Stimulated activated naive CD8-positive, alpha-beta T cell treated with anti-CD3 and anti-CD28 coated beads, Interleukin-15, amount 100 ng/mL, for 72 hours (primary cell): ENCODE data around the gene TRIP6.

ENCODE experiments used
- ATAC-seq: fragments of 150-1000 bp; cut with Tn5 transposase; 2 replicates; pipeline ENCODE4 v1.10.0; 2021; ENCODE audit warnings: mild to moderate bottlenecking, moderate library complexity
- DNase-seq, 2 donors: peaks; one replicate each; pipeline ENCODE4 v3.0.0; 2021 to 2022
- H3K27ac Mint-ChIP-seq, 2 donors: one replicate each; pipeline ENCODE4 v1.8.0; 2022; ENCODE audit warnings: mild to moderate bottlenecking in 2 of 2, mixed read lengths in 2 of 2, moderate library complexity in 2 of 2
- H3K27me3 Mint-ChIP-seq: one replicate; pipeline ENCODE4 v1.8.0; 2022; ENCODE audit warnings: mixed read lengths
- H3K4me1 Mint-ChIP-seq: one replicate; pipeline ENCODE4 v1.8.0; 2022; ENCODE audit warnings: mild to moderate bottlenecking, mixed read lengths
- H3K4me3 Mint-ChIP-seq, 2 donors: one replicate each; pipeline ENCODE4 v1.8.0; 2022; ENCODE audit warnings: mild to moderate bottlenecking in 2 of 2, mixed read lengths in 2 of 2, moderate library complexity in 1 of 2
- H3K9me3 Mint-ChIP-seq, 2 donors: one replicate each; pipeline ENCODE4 v1.8.0; 2022; ENCODE audit warnings: mixed read lengths in 2 of 2

The TRIP6 gene

DNA sequence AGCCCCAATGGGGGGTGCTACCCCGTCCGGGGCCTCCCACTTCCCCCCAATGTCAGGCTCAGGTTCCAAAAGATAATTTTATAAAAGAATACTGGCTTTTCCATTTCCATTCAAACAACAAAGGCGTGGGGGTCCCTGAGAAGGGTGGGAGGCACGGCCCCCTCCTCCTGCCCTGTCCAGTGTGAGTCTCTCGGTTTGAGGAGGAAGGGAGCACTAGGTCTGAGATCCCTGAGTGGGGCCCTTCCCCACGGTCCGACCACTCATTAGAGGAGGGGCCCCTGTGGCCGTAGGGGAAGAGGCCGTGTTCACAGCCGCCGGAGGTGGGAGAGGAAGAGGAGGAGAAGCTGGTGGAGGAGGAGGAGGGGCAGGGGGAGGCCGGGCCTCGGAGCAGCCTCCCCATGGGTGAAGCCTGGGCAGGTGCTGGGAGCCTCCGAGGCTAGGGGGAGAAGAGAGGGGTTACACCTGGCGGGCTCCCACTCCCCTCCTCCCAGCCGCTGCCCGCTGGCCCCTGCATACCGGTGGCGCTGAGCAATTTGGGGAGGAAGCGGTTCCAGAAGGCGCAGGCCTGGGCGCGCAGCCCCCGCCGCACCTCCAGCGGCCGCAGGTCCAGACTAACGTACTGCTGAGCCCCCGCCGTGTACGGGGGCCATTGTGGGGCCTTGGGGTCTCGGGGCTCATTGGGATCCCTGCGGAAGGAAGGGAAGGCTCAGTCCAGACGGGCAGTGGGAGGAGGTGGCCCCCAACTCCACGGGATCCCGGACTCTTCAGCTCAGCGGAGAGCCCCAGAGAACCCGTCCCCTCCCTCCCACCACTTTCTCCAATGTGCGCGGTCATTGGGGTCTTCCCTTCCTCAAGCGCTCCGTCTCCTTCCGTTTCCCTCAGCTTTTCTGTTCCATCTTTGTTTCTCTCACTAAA is 23.7 kb downstream of the TRIP6 start:
- H3K4me1 Mint-ChIP-seq: peaks cover 58% of the 10 kb centered on the region
- DNase-seq (no peak), ATAC-seq (no peak)
- peaks cover 58% of the 10 kb centered on the region for H3K27me3 Mint-ChIP-seq
- H3K4me3 Mint-ChIP-seq: peak overlapping the region; percentile 87 to 94
- H3K9me3 Mint-ChIP-seq: no peaks in the 10 kb centered on the region
- H3K27ac Mint-ChIP-seq: no peak overlapping the region

- Mint-ChIP-seq H3K4me1 (peaks cover 56% of the 10 kb centered on the region), H3K4me3 (peak overlapping the region; percentile 87 to 94), H3K27me3 (peaks cover 66% of the 10 kb centered on the region), H3K9me3 (no peaks in the 10 kb centered on the region), H3K27ac (no peak overlapping the region)
- no peak for ATAC-seq
- no peak for DNase-seq
These were observed 24.5 kb downstream of the TRIP6 start for GRCh38 chr7:100891568-100892247.

DNA sequence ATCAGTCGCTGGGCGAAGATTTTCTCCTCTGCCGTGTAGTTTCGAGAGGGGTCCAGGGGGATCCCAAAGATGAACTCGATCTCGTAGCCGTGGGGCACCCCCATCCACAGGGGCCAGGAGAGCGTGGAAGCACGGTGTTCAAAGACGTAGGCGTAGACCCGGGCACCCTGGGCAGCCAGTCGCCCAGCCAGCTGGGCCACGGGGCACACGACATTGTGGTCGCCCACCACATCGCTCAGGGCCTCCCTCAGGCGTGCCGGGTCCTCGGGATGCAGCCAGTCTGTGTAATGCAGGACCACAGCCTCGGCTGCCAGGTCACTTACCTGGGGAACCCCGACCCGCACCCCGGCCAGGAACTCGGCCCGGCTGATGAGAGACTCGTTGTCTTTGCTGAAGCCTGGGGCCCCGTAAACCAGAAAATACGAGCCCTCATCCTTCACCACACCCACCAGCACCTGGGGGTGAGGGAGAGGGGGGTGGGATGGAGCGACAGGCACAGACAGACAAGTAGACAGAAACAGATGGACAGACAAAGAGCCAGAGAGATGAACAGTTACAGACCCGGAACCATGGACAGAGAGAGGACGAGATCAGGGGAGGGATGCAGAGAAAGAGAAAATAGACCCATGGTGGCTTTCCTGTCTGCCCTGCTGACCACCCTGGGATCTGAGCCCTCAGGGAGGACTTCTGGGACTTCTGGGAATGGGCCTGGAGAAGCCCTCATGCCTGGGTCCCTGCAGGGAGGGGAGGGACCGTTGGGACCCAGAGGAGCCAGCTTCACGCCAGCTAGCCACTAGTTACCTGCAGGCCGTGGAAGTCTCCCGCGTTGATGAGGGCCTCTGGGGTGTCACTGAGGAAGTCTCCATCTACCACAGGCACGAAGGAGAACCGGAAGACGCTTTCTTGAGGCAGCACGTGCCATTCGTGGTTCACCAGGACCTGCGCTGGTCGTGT is 25.5 kb downstream of the TRIP6 start:
- H3K27me3 Mint-ChIP-seq: peaks cover 74% of the 10 kb centered on the region

GRCh38 chr7:100893318-100893895 is 26.2 kb downstream of the TRIP6 start:
- Mint-ChIP-seq H3K27ac (no peak overlapping the region), H3K9me3 (no peaks in the 10 kb centered on the region), H3K27me3 (peaks cover 81% of the 10 kb centered on the region), H3K4me1 (peaks cover 44% of the 10 kb centered on the region), H3K4me3 (peak overlapping the region in 1 of 2 donors; percentile 21)
- no peak for ATAC-seq
- no peak for DNase-seq

More for the DNA sequence above, 25.5 kb downstream of the TRIP6 start:
- Mint-ChIP-seq H3K4me1 (peaks cover 51% of the 10 kb centered on the region), H3K27ac (no peak overlapping the region), H3K9me3 (no peaks in the 10 kb centered on the region), H3K4me3 (no peak overlapping the region)
- DNase-seq (no peak), ATAC-seq (no peak)

GRCh38 chr7:100893910-100894721 is 26.9 kb downstream of the TRIP6 start:
- no peak for ATAC-seq
- H3K9me3 Mint-ChIP-seq: no peaks in the 10 kb centered on the region
- no peak for DNase-seq
- H3K27ac Mint-ChIP-seq: no peak overlapping the region
- peaks cover 40% of the 10 kb centered on the region for H3K4me1 Mint-ChIP-seq
- H3K4me3 Mint-ChIP-seq: peak overlapping the region; percentile 54 to 59
- peaks cover 84% of the 10 kb centered on the region for H3K27me3 Mint-ChIP-seq

- H3K27me3 Mint-ChIP-seq: peaks cover 83% of the 10 kb centered on the region
- H3K27ac Mint-ChIP-seq: no peak overlapping the region
- H3K4me3 Mint-ChIP-seq: peak overlapping the region; percentile 58
- H3K9me3 Mint-ChIP-seq: no peaks in the 10 kb centered on the region
- ATAC-seq (peak; percentile 19), DNase-seq (peak; percentile 66 to 74)
- peaks cover 36% of the 10 kb centered on the region for H3K4me1 Mint-ChIP-seq
These were observed 27.9 kb downstream of the TRIP6 start for GRCh38 chr7:100894860-100895700.

- ATAC-seq (peak; percentile 47), DNase-seq (no peak)
- peaks cover 31% of the 10 kb centered on the region for H3K4me1 Mint-ChIP-seq
- H3K4me3 Mint-ChIP-seq: peak within 1 kb of the TSS; percentile 74 to 77
- peak within 1 kb of the TSS in 1 of 2 donors; percentile 29 for H3K27ac Mint-ChIP-seq
- H3K9me3 Mint-ChIP-seq: no peaks in the 10 kb centered on the region
- H3K27me3 Mint-ChIP-seq: peaks cover 78% of the 10 kb centered on the region
These were observed 28.4 kb downstream of the TRIP6 start, which contains the start of gene ACHE for GRCh38 chr7:100895701-100895955. Gene ACHE, minus strand, starts transcription at chr7:100895888. Its CDS starts 1,656 bp downstream, at chr7:100894232.

DNA sequence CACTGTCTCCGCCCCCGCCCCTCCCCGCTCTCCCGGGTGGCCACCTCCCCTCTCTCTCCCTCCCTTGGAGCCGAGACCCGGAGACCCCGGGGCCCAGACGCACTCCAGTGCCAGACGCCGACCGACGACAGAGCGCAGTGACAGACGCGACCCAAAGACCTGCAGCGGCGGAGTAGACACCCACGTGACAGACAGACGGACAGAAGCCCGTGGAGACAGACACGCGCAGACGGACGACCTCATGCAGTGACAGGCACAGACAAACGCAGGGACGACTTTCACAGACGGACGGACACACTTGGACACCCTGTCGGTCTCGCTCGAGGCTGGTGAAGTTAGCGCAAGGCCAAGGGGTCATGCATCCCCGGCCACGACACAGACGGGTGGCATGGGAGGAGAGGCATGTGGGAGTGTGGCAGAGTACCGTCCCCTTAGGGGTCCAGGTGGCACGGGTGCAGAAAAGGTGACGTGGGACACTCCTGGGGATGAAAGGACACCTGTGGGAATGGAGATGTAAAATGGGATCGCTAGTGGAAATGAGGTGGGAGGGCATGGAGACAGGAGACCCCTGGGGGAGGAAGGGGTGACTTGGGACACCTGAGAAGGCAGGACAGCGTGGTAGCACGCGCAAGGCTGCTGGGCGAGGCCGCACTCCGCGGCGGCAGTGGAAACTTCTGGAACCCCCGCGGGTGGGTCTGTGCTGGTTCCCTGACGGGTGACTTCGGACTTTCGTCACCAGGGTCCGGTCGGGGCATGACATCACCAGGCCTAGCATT is 29.0 kb downstream of the TRIP6 start:
- ATAC-seq: peak; percentile 40
- DNase-seq: peak in 1 of 2 donors; percentile 45
- H3K4me3 Mint-ChIP-seq: peak overlapping the region; percentile 74 to 77
- H3K27ac Mint-ChIP-seq: peak overlapping the region in 1 of 2 donors; percentile 29
- H3K4me1 Mint-ChIP-seq: peaks cover 25% of the 10 kb centered on the region
- H3K9me3 Mint-ChIP-seq: no peaks in the 10 kb centered on the region
- peaks cover 78% of the 10 kb centered on the region for H3K27me3 Mint-ChIP-seq

- peak; percentile 38 for ATAC-seq
- H3K4me3 Mint-ChIP-seq: peak overlapping the region; percentile 53 to 77
- H3K9me3 Mint-ChIP-seq: no peaks in the 10 kb centered on the region
- peak in 1 of 2 donors; percentile 53 for DNase-seq
- peaks cover 72% of the 10 kb centered on the region for H3K27me3 Mint-ChIP-seq
- H3K4me1 Mint-ChIP-seq: peaks cover 20% of the 10 kb centered on the region
- H3K27ac Mint-ChIP-seq: no peak overlapping the region
These were observed 29.8 kb downstream of the TRIP6 start for GRCh38 chr7:100896732-100897608.

DNA sequence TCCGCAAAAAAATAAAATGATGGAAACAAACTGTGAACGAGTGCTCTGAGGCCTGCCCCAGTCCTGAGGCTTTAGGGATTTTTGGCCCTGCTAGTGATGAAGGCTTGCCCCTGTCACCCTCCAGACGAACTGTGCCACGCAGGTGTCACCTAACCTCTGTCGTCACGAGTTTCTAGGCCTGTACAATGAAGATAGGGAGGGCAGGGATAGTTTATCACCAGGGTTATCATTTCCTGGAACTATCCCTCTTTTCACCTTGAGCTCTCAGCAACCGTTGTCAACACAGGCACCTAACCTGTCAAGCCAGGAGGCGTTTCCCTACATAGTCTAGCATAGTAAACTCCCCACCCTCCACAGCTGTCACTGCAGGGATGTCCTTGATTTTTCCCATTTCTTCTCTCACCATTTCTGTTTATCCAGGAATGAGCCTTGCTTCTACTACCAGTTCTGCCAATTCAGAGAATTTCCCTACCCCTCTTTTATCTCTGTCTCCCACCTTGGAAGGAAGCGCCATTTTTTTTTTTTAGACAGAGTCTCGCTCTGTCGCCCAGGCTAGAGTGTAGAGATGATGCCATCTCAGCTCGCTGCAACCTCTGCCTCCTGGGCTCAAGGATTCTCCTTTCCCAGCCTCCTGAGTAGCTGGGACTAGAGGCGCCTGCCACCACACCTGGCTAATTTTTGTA is 30.7 kb downstream of the TRIP6 start:
- no peak overlapping the region for H3K4me3 Mint-ChIP-seq

DNA sequence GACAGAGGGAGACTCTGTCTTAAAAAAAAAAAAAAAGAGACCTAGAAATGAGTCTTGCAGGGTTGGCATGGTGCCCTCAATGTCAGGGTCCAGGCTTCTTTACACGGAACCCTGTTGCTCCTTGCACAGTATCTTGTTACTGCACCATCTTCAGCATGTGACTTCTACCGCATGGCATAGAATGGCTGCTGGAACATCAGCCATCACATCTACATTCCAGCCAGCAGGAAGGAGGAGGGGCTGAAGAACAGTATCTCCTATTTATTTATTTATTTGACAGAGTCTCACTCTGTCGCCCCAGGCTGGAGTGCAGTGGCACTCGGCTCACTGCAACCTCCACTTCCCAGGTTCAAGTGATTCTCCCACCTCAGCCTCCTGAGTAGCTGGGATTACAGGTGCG is 32.2 kb downstream of the TRIP6 start:
- H3K4me3 Mint-ChIP-seq: no peak overlapping the region
- no peak overlapping the region for H3K27ac Mint-ChIP-seq
- DNase-seq: no peak
- peaks cover 20% of the 10 kb centered on the region for H3K4me1 Mint-ChIP-seq
- no peak for ATAC-seq
- H3K9me3 Mint-ChIP-seq: no peaks in the 10 kb centered on the region
- peaks cover 48% of the 10 kb centered on the region for H3K27me3 Mint-ChIP-seq

More for the DNA sequence above, 30.7 kb downstream of the TRIP6 start:
- Mint-ChIP-seq H3K27ac (no peak overlapping the region), H3K27me3 (peaks cover 63% of the 10 kb centered on the region), H3K9me3 (no peaks in the 10 kb centered on the region), H3K4me1 (peaks cover 20% of the 10 kb centered on the region)
- no peak for DNase-seq
- ATAC-seq: no peak

- Mint-ChIP-seq H3K4me1 (peaks cover 10% of the 10 kb centered on the region), H3K27me3 (peaks cover 34% of the 10 kb centered on the region), H3K4me3 (no peak overlapping the region), H3K27ac (no peak overlapping the region), H3K9me3 (no peaks in the 10 kb centered on the region)
- no peak for DNase-seq
- ATAC-seq: no peak
These were observed 33.8 kb downstream of the TRIP6 start for GRCh38 chr7:100900978-100901377.
